Stomach smooth muscle (tissue), 2 donors: Measurements from ENCODE around the gene APOL1.

Experiments used
- H3K27ac ChIP-seq: one replicate; pipeline ENCODE4 v1.7.0; 2013; ENCODE audit warnings: mild to moderate bottlenecking, low read length, inconsistent platforms
- H3K27me3 ChIP-seq, 2 donors: one replicate each; pipeline ENCODE4 v1.7.0; 2013; ENCODE audit warnings: low read length in 2 of 2; ENCODE audit not compliant: insufficient read depth in 2 of 2, control insufficient read depth in 1 of 2
- H3K36me3 ChIP-seq, 2 donors: one replicate each; pipeline ENCODE4 v1.7.0; 2013; ENCODE audit warnings: low read length in 2 of 2; ENCODE audit not compliant: control insufficient read depth in 2 of 2, insufficient read depth in 2 of 2
- H3K4me1 ChIP-seq: one replicate; pipeline ENCODE4 v1.7.0; 2013; ENCODE audit warnings: low read length; ENCODE audit not compliant: control insufficient read depth, insufficient read depth
- H3K4me3 ChIP-seq, 2 donors: one replicate each; pipeline ENCODE4 v1.7.0; 2013; ENCODE audit warnings: low read length in 2 of 2
- H3K9ac ChIP-seq, 2 donors: one replicate each; pipeline ENCODE4 v1.7.0; 2013; ENCODE audit warnings: low read length in 2 of 2, mild to moderate bottlenecking in 1 of 2
- H3K9me3 ChIP-seq, 2 donors: one replicate each; pipeline ENCODE4 v1.7.0; 2013; ENCODE audit warnings: low read length in 2 of 2; ENCODE audit not compliant: control insufficient read depth in 2 of 2
- donor health status: healthy.
- donor health status: Pancreatic carcinoma.

The APOL1 gene

DNA sequence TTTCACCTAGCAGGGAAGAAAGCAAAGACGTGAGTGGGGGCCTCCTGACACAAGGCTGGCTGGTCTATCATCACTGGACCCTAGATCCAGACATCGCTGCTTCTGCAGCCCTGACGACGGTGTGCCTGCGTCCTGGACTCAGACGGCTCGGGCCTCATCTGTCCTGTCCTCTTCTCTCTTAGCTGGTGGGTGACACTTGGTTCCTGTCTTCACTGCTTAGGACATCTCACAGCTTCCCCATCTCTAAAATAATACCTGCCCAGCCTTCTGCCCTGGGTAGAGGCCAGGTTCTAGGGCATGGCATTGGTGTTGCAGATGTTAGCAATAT is 41.3 kb downstream of the APOL1 start:
- Histone ChIP-seq H3K36me3 (peaks cover 83% of the 10 kb centered on the region in 2 donors), H3K9ac (no peak overlapping the region), H3K27me3 (no peaks in the 10 kb centered on the region), H3K9me3 (no peaks in the 10 kb centered on the region), H3K4me3 (no peak overlapping the region), H3K4me1 (peaks cover 6% of the 10 kb centered on the region), H3K27ac (no peak overlapping the region)

DNA sequence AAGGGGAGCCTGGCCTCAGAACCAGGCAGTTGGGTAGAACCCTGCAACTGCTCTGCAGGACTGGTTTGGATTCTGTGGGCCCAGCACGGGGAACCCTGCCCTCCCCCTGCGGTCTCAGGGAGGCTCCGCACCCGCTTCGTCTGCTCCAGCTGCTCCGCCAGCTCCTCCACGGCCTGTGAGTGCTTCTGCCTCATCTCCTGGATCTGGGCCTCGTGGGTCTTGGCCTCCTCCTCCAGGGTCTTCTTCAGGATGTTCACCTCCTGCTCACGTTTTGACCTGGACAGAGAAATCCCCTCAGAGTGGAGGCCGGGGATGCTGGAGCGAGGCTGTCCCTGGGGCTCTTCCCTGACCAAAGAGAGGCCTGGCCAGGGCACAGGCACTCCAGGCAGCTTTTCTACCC is 41.9 kb downstream of the APOL1 start:
- Histone ChIP-seq H3K36me3 (peaks cover 82 to 83% of the 10 kb centered on the region in 2 donors), H3K27me3 (no peaks in the 10 kb centered on the region), H3K27ac (peak overlapping the region; percentile 37), H3K4me1 (peaks cover under 1% of the 10 kb centered on the region), H3K9me3 (no peaks in the 10 kb centered on the region), H3K9ac (no peak overlapping the region), H3K4me3 (no peak overlapping the region)

DNA sequence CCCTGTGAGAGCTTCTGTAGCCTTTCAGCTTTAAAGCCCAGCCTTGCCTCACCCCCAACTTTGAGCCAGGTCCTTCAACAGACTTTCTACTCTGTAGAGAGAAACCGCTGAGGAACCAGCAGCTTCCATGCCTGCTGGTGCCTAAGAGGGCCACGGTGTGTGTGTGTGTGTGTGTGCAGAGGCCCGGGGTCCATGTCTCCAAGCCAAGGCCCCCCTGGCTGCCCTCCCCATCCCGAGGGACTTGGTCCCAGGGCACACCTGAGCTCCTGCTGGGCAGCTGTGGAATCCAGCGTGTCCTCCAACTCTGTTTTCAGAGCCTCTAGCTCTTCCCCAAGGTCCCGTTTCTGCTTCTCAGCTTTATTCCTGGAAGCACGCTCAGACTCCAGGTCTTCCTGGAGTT is 42.3 kb downstream of the APOL1 start:
- Histone ChIP-seq H3K9ac (no peak overlapping the region), H3K27me3 (no peaks in the 10 kb centered on the region), H3K4me1 (no peaks in the 10 kb centered on the region), H3K4me3 (no peak overlapping the region), H3K27ac (peak overlapping the region; percentile 37), H3K9me3 (no peaks in the 10 kb centered on the region), H3K36me3 (peaks cover 84 to 86% of the 10 kb centered on the region in 2 donors)

DNA sequence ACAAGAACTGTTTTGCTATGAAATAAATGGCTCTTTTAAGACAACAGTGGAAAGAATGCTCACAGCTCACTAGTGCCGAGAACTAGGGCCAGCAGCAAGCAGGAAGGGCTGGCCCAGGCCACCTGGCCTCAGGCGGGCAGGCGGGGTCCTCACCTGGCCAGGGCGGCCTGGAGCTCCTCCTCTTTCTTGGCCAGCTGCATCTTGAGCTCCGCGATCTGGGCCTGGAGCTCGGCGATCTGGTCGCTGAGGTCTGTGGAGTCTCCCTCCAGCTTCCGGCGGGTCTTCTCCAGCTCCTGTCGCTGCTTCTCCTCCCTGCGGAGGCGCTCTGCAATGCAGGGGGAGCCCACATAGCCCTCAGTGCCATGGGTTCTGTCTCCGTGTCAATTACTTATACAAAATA is 43.8 kb downstream of the APOL1 start:
- H3K27ac ChIP-seq = peak overlapping the region; percentile 70

DNA sequence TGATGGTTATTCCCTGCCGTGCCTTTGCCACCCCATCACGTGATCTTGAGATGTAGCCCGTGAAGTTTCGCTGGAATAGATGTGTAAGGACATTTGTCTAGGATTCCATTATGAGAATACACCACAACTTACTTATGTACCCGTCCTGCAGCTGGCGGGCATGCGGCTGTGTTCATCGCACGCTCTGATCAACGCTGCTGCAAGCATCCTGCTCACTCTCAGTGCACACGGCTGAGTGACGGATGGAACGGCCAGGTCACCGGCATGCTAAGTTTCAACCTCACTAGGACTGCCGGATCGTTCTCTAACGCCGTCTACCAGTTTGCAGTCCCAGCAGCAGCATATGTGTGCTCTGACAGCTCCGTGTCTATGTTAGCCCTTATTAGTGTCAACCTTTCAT is 44.6 kb downstream of the APOL1 start:
- H3K27ac ChIP-seq = peak overlapping the region; percentile 70
- no peaks in the 10 kb centered on the region for H3K9me3 ChIP-seq
- H3K27me3 ChIP-seq = no peaks in the 10 kb centered on the region
- H3K9ac ChIP-seq = no peak overlapping the region
- H3K36me3 ChIP-seq = peaks cover 95 to 96% of the 10 kb centered on the region in 2 donors
- H3K4me1 ChIP-seq = peaks cover 18% of the 10 kb centered on the region
- no peak overlapping the region for H3K4me3 ChIP-seq

More for the DNA sequence above, 43.8 kb downstream of the APOL1 start:
- Histone ChIP-seq H3K4me1 (peaks cover 10% of the 10 kb centered on the region), H3K9me3 (no peaks in the 10 kb centered on the region), H3K27me3 (no peaks in the 10 kb centered on the region), H3K9ac (no peak overlapping the region), H3K36me3 (peaks cover 97 to 98% of the 10 kb centered on the region in 2 donors), H3K4me3 (no peak overlapping the region)

DNA sequence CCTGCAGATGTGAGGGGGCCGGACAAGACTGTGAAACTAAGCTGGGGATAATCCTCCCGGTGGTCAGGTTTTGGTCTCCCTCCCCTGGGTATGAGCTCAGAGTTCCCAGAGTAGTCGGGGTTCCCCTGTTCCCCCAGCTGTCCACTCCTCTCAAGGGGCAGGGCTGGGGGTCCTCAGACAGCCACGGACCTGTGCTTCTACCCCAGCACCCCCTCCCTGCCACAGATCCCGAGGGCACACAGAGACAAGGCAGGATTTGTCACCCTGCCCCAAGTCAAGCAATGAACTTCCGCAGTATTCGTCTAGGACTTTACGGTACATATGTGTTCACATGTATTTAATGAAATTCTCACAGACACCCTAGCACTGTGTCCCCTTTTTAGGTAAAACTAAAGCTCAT is 45.2 kb downstream of the APOL1 start:
- Histone ChIP-seq H3K36me3 (peaks cover 95 to 96% of the 10 kb centered on the region in 2 donors), H3K27me3 (no peaks in the 10 kb centered on the region), H3K4me1 (peaks cover 23% of the 10 kb centered on the region), H3K27ac (peak overlapping the region; percentile 70), H3K9ac (no peak overlapping the region), H3K4me3 (no peak overlapping the region), H3K9me3 (no peaks in the 10 kb centered on the region)

DNA sequence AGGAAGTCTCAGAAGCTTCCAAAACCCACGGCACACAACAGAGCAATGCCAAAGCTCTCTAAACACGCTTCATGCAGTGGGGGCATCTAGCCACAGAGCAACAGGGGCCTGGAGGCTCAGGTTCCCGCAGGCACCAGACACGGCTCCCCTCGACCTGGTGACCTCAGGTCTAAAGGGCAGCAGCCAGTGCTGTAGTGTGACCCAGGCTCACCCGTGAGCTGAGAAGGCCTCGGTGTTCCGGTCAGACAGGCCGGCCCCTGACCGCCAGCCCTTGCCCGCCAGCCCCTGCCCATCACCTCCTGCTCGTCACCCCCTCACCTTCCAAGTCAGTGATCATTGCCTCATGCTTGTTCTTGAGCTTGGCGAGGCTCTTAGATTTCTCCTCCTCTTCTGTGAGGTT is 45.7 kb downstream of the APOL1 start:
- peaks cover 93% of the 10 kb centered on the region in 2 donors for H3K36me3 ChIP-seq
- H3K9me3 ChIP-seq = no peaks in the 10 kb centered on the region
- peaks cover 27% of the 10 kb centered on the region for H3K4me1 ChIP-seq
- H3K27ac ChIP-seq = peak overlapping the region; percentile 70
- no peaks in the 10 kb centered on the region for H3K27me3 ChIP-seq
- H3K4me3 ChIP-seq = no peak overlapping the region
- no peak overlapping the region for H3K9ac ChIP-seq

DNA sequence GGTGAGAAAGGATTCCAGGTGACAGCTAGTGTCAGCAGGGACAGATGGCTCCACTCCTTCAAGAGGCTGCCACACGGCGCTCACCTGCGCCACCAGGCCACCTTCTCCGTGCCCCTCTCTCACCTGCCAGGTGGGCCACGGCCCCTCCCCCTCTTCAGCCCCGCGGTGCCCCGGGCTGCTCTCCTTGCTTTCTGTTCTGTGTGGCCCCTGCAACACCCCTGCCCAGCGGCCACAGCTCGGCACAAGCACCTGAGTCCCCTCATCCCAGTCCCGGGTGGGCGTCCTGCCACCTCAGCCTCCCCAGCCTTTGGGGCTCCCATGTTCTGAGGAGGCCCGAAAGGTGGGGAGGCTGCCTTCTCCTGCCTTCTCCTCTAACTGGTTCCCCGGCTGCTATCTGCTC is 46.4 kb downstream of the APOL1 start:
- Histone ChIP-seq H3K4me1 (peaks cover 34% of the 10 kb centered on the region), H3K4me3 (no peak overlapping the region), H3K36me3 (peaks cover 91 to 93% of the 10 kb centered on the region in 2 donors), H3K9ac (no peak overlapping the region), H3K27me3 (no peaks in the 10 kb centered on the region), H3K9me3 (no peaks in the 10 kb centered on the region), H3K27ac (peak overlapping the region; percentile 70)

DNA sequence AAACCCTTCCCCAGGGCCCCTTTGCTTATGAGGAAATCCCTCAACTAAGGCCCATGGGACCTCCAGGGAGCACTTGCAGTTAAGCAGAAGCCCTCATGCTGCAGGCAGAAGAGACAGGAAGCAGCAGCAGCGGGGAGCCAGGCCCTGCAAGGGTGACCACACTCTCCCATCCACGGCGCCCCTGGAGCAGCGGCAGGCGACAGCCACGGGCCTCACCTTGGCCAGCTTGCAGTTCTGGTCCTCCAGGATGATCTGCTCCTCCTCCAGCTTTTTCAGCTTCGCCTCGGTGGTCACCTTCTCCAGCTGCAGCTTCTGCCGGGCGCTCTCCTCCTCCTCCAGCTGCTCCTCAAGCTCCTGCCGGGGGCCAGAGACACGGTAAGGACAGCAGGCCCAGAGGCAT is 47.0 kb downstream of the APOL1 start:
- Histone ChIP-seq H3K27ac (peak overlapping the region; percentile 70), H3K27me3 (no peaks in the 10 kb centered on the region), H3K36me3 (peaks cover 91 to 93% of the 10 kb centered on the region in 2 donors)

DNA sequence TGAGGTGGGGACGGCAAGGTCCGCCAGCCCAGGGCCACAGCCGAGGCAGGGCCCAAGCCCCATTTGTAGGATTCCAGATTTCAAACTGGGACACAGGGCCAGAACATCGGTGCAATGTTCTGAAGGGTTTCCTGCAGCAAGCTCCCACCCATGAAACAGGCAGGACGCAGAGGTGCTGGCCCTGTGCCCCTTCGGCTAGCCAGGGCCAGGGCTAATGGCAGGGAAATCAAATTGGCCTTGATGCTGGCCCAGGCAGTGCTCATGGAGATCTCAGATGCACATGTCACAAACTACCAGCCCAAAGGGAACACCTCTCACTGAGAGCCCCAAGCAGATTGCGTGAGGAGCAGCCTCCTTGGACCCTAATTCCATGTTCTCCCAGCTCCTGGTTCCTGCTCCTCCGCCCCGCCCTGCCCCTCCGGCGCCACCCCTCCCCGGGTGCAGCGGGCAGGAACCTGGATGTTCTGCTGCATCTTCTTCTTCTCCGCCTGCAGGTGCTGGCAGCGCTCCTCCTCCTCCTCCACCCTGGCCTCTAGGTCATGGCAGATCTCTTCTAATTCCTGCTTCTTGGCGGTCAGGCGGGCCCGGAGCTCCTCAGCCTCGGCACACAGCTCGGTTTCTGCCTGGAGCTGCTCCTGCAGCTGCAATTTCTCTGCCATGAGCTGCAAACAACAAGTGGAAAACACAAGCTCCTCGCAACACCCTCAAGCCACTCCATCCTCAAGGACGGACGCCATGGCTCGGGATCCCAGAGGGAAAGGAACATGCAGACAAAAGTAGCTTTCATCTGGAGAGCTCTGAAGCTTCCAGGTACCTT is 47.7 kb downstream of the APOL1 start:
- Histone ChIP-seq H3K9me3 (no peaks in the 10 kb centered on the region), H3K27ac (peak overlapping the region; percentile 70), H3K4me1 (peaks cover 39% of the 10 kb centered on the region), H3K36me3 (peaks cover 91 to 93% of the 10 kb centered on the region in 2 donors), H3K27me3 (no peaks in the 10 kb centered on the region), H3K9ac (no peak overlapping the region), H3K4me3 (no peak overlapping the region)

More for the DNA sequence above, 47.0 kb downstream of the APOL1 start:
- Histone ChIP-seq H3K4me1 (peaks cover 39% of the 10 kb centered on the region), H3K9ac (no peak overlapping the region), H3K9me3 (no peaks in the 10 kb centered on the region), H3K4me3 (no peak overlapping the region)

DNA sequence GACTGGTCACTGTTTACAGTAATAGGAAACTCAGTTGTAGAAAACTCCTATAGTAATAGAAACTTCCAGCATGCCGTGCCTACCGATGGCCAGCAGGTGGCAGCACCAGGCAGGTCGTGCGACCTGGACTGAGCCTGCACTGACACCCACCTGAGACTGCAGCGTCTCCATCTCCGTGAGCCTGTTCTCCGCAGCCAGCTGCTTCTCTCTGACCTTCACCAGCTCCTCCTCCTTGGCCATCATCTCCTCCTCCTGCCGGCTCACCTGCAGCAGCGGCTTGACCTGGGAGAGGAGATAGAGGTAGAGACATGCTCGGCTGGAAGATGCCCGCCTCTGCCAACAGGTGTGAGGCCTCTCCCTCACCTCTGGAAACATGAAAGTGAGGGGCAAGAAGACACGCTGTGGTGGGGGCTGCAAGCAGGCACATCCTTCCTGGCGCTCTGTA is 48.5 kb downstream of the APOL1 start:
- H3K27me3 ChIP-seq = no peaks in the 10 kb centered on the region
- H3K9ac ChIP-seq = no peak overlapping the region
- H3K27ac ChIP-seq = peak overlapping the region; percentile 70
- H3K9me3 ChIP-seq = no peaks in the 10 kb centered on the region
- peak overlapping the region in 1 of 2 donors; percentile 15 for H3K4me3 ChIP-seq
- peaks cover 92 to 93% of the 10 kb centered on the region in 2 donors for H3K36me3 ChIP-seq
- H3K4me1 ChIP-seq = peaks cover 44% of the 10 kb centered on the region
